Neural progenitor cell (in vitro differentiated cells): ENCODE measurements around the gene ADI1. TPM values are rescaled to one million over a fixed set of nuclear protein-coding genes. Genes with fewer than 3 reads are reported as not detected.

Source experiments
- DNase-seq: peaks from one replicate; pipeline ENCODE4 v3.0.0-alpha.2; 2016; ENCODE audit warnings: low spot score
- H2AFZ ChIP-seq: fragments of 200-600 bp; sonication (generic); replicated peaks from 2 replicates; pipeline ENCODE4 v1.6.1; 2016; ENCODE audit warnings: antibody characterized with exemption
- H3F3A ChIP-seq: fragments of 200-600 bp; sonication (generic); 2 replicates; pipeline ENCODE4 v1.6.1; 2016; ENCODE audit warnings: antibody characterized with exemption, low read depth
- H3K27ac ChIP-seq: fragments of 200-600 bp; sonication (generic); 2 replicates; pipeline ENCODE4 v1.5.1; 2016; ENCODE audit warnings: mild to moderate bottlenecking
- H3K27me3 ChIP-seq: fragments of 200-600 bp; sonication (generic); 2 replicates; pipeline ENCODE4 v1.6.1; 2016; ENCODE audit warnings: mild to moderate bottlenecking, moderate library complexity
- H3K36me3 ChIP-seq: fragments of 200-600 bp; sonication (generic); 2 replicates; pipeline ENCODE4 v1.5.1; 2016
- H3K4me1 ChIP-seq: fragments of 200-600 bp; sonication (generic); 2 replicates; pipeline ENCODE4 v1.6.1; 2016; ENCODE audit warnings: mixed run types
- H3K4me2 ChIP-seq: fragments of 200-600 bp; sonication (generic); 2 replicates; pipeline ENCODE4 v1.6.1; 2016
- H3K4me3 ChIP-seq: fragments of 200-600 bp; sonication (generic); 2 replicates; pipeline ENCODE4 v1.5.1; 2016
- H3K79me2 ChIP-seq: fragments of 200-600 bp; sonication (generic); 2 replicates; pipeline ENCODE4 v1.6.1; 2016; ENCODE audit warnings: low read depth
- H3K9ac ChIP-seq: fragments of 200-600 bp; sonication (generic); 2 replicates; pipeline ENCODE4 v1.6.1; 2016
- H3K9me3 ChIP-seq: fragments of 200-600 bp; sonication (generic); 2 replicates; pipeline ENCODE4 v1.5.1; 2016; ENCODE audit warnings: low read depth
- H4K20me1 ChIP-seq: fragments of 200-600 bp; sonication (generic); 2 replicates; pipeline ENCODE4 v1.6.1; 2016; ENCODE audit warnings: low read depth
- H3K27ac Mint-ChIP-seq: 3 replicates; pipeline ENCODE4 v1.8.0; 2021; ENCODE audit warnings: mixed read lengths
- H3K27me3 Mint-ChIP-seq: 2 replicates; pipeline ENCODE4 v1.8.0; 2022; ENCODE audit warnings: low read depth, mild to moderate bottlenecking, inconsistent platforms, moderate library complexity, mixed read lengths; ENCODE audit not compliant: insufficient read depth
- H3K36me3 Mint-ChIP-seq: 3 replicates; pipeline ENCODE4 v1.8.0; 2021; ENCODE audit warnings: mixed read lengths
- H3K4me1 Mint-ChIP-seq: 3 replicates; pipeline ENCODE4 v1.8.0; 2021; ENCODE audit warnings: mixed read lengths
- H3K4me3 Mint-ChIP-seq: 3 replicates; pipeline ENCODE4 v1.8.0; 2021; ENCODE audit warnings: mild to moderate bottlenecking, moderate library complexity, mixed read lengths
- H3K9me3 Mint-ChIP-seq: 3 replicates; pipeline ENCODE4 v1.8.0; 2020; ENCODE audit warnings: mixed read lengths
- EZH2 ChIP-seq: fragments of 200-600 bp; sonication (generic); IDR thresholded peaks from 2 replicates; pipeline ENCODE4 v1.6.1; 2017; ENCODE audit warnings: antibody characterized with exemption, mild to moderate bottlenecking, moderate library complexity
- EZH2phosphoT487 ChIP-seq: fragments of 200-600 bp; sonication (generic); IDR thresholded peaks from 2 replicates; pipeline ENCODE4 v1.6.1; 2017; ENCODE audit warnings: antibody characterized with exemption
- total RNA-seq: library from RNA; depleted of rRNA; stranded (reverse); fragments of >200 nt; gene quantifications from 2 replicates; pipeline ENCODE4 v1.2.3, GENCODE V29; 2015; ENCODE audit warnings: low replicate concordance
- TF ChIP-seq, protein P1 (sequence below): fragments of 200-600 bp; sonication (generic); IDR thresholded peaks from 2 replicates; pipeline ENCODE4 v1.5.1; 2017; ENCODE audit warnings: antibody characterized with exemption, mild to moderate bottlenecking

The ADI1 gene, protein sequence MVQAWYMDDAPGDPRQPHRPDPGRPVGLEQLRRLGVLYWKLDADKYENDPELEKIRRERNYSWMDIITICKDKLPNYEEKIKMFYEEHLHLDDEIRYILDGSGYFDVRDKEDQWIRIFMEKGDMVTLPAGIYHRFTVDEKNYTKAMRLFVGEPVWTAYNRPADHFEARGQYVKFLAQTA
- total RNA-seq = 19.0 and 29.3 TPM in 2 replicates

GRCh38 chr2:3519255-3520205 lies at the start of gene ADI1:
ADI1 (minus strand) TSS chr2:3519531; CDS start chr2:3519487, 44 bp downstream.
- H3F3A ChIP-seq = peaks cover 25% of the 10 kb centered on the region
- DNase-seq = no peak
- Mint-ChIP-seq H3K4me3 (peak within 1 kb of the TSS; percentile 85), H3K36me3 (peaks cover 15% of the 10 kb centered on the region), H3K27ac (peak within 1 kb of the TSS; percentile 74), H3K27me3 (peaks cover 2% of the 10 kb centered on the region), H3K9me3 (peaks cover 8% of the 10 kb centered on the region), H3K4me1 (peaks cover 23% of the 10 kb centered on the region)
- no peaks in the 10 kb centered on the region for H4K20me1 ChIP-seq
- H3K79me2 ChIP-seq = peaks cover 20% of the 10 kb centered on the region
- H3K27ac ChIP-seq = peak within 1 kb of the TSS; percentile 93
- peak within 1 kb of the TSS; percentile 74 for H3K9ac ChIP-seq
- H3K9me3 ChIP-seq = no peaks in the 10 kb centered on the region
- H3K36me3 ChIP-seq = peaks cover 5% of the 10 kb centered on the region
- peak within 1 kb of the TSS; percentile 79 for H3K4me3 ChIP-seq
- H3K4me2 ChIP-seq = peak within 1 kb of the TSS; percentile 91
- H3K4me1 ChIP-seq = peaks cover 8% of the 10 kb centered on the region
- peak within 1 kb of the TSS; percentile 62 for H2AFZ ChIP-seq
- no peaks in the 10 kb centered on the region for H3K27me3 ChIP-seq
- no peak for TF ChIP-seq EZH2
- TF ChIP-seq, protein P1, sequence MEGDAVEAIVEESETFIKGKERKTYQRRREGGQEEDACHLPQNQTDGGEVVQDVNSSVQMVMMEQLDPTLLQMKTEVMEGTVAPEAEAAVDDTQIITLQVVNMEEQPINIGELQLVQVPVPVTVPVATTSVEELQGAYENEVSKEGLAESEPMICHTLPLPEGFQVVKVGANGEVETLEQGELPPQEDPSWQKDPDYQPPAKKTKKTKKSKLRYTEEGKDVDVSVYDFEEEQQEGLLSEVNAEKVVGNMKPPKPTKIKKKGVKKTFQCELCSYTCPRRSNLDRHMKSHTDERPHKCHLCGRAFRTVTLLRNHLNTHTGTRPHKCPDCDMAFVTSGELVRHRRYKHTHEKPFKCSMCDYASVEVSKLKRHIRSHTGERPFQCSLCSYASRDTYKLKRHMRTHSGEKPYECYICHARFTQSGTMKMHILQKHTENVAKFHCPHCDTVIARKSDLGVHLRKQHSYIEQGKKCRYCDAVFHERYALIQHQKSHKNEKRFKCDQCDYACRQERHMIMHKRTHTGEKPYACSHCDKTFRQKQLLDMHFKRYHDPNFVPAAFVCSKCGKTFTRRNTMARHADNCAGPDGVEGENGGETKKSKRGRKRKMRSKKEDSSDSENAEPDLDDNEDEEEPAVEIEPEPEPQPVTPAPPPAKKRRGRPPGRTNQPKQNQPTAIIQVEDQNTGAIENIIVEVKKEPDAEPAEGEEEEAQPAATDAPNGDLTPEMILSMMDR = no peak
- no peak for TF ChIP-seq EZH2phosphoT487

DNA sequence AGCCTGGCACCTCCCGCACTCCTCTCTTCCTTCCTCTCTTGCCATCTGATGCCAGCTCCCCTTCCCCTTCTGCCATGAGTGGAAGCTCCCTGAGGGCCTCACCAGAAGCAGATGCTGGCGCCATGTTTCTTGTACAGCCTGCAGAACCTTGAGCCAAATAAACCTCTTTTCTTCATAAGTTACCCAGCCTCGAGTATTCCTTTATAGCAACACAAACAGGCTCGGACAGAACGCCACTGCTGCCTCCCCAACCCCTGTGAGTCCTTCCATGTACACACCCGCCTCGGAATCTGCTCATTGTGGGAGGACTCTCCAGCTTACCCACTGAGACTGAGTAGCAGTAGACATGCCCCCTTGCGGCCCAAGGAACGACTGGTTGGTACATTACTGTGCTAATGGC lies 47.5 kb upstream of the ADI1 start:
- Histone ChIP-seq H3K27ac (no peak overlapping the region), H3K9ac (no peak overlapping the region), H3K79me2 (no peaks in the 10 kb centered on the region), H3K4me2 (no peak overlapping the region), H2AFZ (no peak overlapping the region), H3F3A (no peaks in the 10 kb centered on the region), H4K20me1 (no peaks in the 10 kb centered on the region), H3K4me1 (no peaks in the 10 kb centered on the region), H3K36me3 (no peaks in the 10 kb centered on the region), H3K9me3 (no peaks in the 10 kb centered on the region), H3K27me3 (no peaks in the 10 kb centered on the region), H3K4me3 (no peak overlapping the region)
- Mint-ChIP-seq H3K36me3 (peaks cover 3% of the 10 kb centered on the region), H3K4me3 (no peak overlapping the region), H3K9me3 (no peaks in the 10 kb centered on the region), H3K27me3 (no peaks in the 10 kb centered on the region), H3K4me1 (no peaks in the 10 kb centered on the region), H3K27ac (no peak overlapping the region)
- TF ChIP-seq EZH2phosphoT487 (no peak), EZH2 (no peak)
- TF ChIP-seq, protein P1 = no peak
- no peak for DNase-seq

DNA sequence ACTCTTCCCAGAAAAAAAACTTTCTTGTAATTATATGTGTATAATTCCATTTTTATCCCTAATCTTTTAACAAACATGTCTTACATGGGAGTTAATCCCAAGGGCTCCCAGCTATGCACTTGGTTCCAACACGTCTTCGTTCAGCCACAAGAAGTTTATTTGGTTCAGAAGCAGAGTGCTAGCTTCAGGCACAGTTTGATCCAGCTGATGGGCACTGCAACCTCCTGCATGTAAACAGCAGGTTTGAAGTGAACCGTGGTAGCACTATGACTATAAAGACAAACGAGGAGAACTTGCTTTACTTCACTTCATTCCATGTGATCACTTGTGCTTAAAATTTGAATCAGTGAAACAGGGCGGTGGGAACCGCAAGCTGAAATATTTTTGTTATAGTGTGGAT lies 45.8 kb upstream of the ADI1 start:
- no peak overlapping the region for H3K4me2 ChIP-seq
- H3K27ac ChIP-seq = no peak overlapping the region
- no peaks in the 10 kb centered on the region for H3K36me3 ChIP-seq
- Mint-ChIP-seq H3K9me3 (no peaks in the 10 kb centered on the region), H3K4me3 (no peak overlapping the region), H3K36me3 (peaks cover 3% of the 10 kb centered on the region), H3K27me3 (peaks cover 2% of the 10 kb centered on the region), H3K4me1 (no peaks in the 10 kb centered on the region), H3K27ac (no peak overlapping the region)
- no peak for DNase-seq
- no peak overlapping the region for H3K4me3 ChIP-seq
- no peaks in the 10 kb centered on the region for H3F3A ChIP-seq
- H3K27me3 ChIP-seq = no peaks in the 10 kb centered on the region
- H3K9me3 ChIP-seq = no peaks in the 10 kb centered on the region
- H2AFZ ChIP-seq = no peak overlapping the region
- H3K4me1 ChIP-seq = no peaks in the 10 kb centered on the region
- H3K79me2 ChIP-seq = no peaks in the 10 kb centered on the region
- TF ChIP-seq EZH2phosphoT487 (no peak), EZH2 (no peak)
- TF ChIP-seq, protein P1 = no peak
- H3K9ac ChIP-seq = no peak overlapping the region
- H4K20me1 ChIP-seq = no peaks in the 10 kb centered on the region
